CD4-positive, alpha-beta T cell (primary cell): ENCODE data around the gene ASMT. TPM values are rescaled to one million over a fixed set of nuclear protein-coding genes. Genes with fewer than 3 reads are reported as not detected.

Source experiments
- ATAC-seq: fragments of 200-7000 bp; cut with Tn5 transposase; one replicate; pipeline ENCODE4 v1.10.0; 2022; ENCODE audit warnings: mild to moderate bottlenecking; ENCODE audit not compliant: poor library complexity
- CTCF ChIA-PET: fragments of 350-600 bp; sonication (Branson Sonifier 250); formaldehyde crosslinking; loops from one replicate; lab custom pipeline; 2021; ENCODE audit warnings: antibody characterized with exemption, inconsistent platforms; lab: Charles Lee
- POLR2A ChIA-PET: fragments of 350-600 bp; sonication (Branson Sonifier 250); formaldehyde crosslinking; loops from one replicate; lab custom pipeline; 2021; ENCODE audit warnings: antibody characterized with exemption, inconsistent platforms; lab: Charles Lee
- DNase-seq, 14 experiments: peaks; one replicate each; pipeline ENCODE4 v3.0.0-alpha.2; 2013 to 2020; ENCODE audit warnings: mixed read lengths in 2 of 14
- H3K27ac ChIP-seq, 2 donors: one replicate each; pipeline versions ENCODE4 v1.5.1 to v1.7.0; 2013; ENCODE audit warnings: low read length in 2 of 2, low read depth in 1 of 2, mild to moderate bottlenecking in 1 of 2
- H3K27me3 ChIP-seq, 2 experiments: 1 replicate in 1 of 2; 2 replicates in 1 of 2; pipeline versions ENCODE4 v1.6.1 to v1.7.0; 2013; ENCODE audit warnings: low read length in 2 of 2, control low read depth in 1 of 2, mild to moderate bottlenecking in 1 of 2, moderate library complexity in 1 of 2; ENCODE audit not compliant: insufficient read depth in 2 of 2, control insufficient read depth in 1 of 2
- H3K36me3 ChIP-seq: one replicate; pipeline ENCODE4 v1.6.1; 2013; ENCODE audit warnings: low read length, control low read depth; ENCODE audit not compliant: insufficient read depth
- H3K4me1 ChIP-seq: one replicate; pipeline ENCODE4 v1.6.1; 2013; ENCODE audit warnings: low read length, control low read depth; ENCODE audit not compliant: insufficient read depth
- H3K4me3 ChIP-seq: one replicate; pipeline ENCODE4 v1.5.1; 2013; ENCODE audit warnings: mild to moderate bottlenecking, low read length, moderate library complexity
- H3K9me3 ChIP-seq, 2 experiments: 1 replicate in 1 of 2; 2 replicates in 1 of 2; pipeline versions ENCODE4 v1.6.1 to v1.7.0; 2013; ENCODE audit warnings: low read length in 2 of 2, mild to moderate bottlenecking in 2 of 2, control low read depth in 1 of 2, moderate library complexity in 1 of 2; ENCODE audit not compliant: control insufficient read depth in 1 of 2, insufficient read depth in 1 of 2
- H3K27ac Mint-ChIP-seq: one replicate; pipeline ENCODE4 v1.8.0; 2020; ENCODE audit warnings: mixed read lengths
- H3K27me3 Mint-ChIP-seq: one replicate; pipeline ENCODE4 v1.8.0; 2021; ENCODE audit warnings: mixed read lengths
- H3K36me3 Mint-ChIP-seq: one replicate; pipeline ENCODE4 v1.8.0; 2021; ENCODE audit warnings: low read depth, mixed read lengths
- H3K4me1 Mint-ChIP-seq: one replicate; pipeline ENCODE4 v1.8.0; 2021; ENCODE audit warnings: low read depth, mixed read lengths
- H3K4me3 Mint-ChIP-seq: one replicate; pipeline ENCODE4 v1.8.0; 2020; ENCODE audit warnings: mild to moderate bottlenecking, mixed read lengths
- H3K9me3 Mint-ChIP-seq: one replicate; pipeline ENCODE4 v1.8.0; 2020; ENCODE audit warnings: mixed read lengths
- CTCF ChIP-seq: fragments of 200-600 bp; IDR thresholded peaks from one replicate; pipeline ENCODE4 v1.8.0; 2022; ENCODE audit warnings: antibody characterized with exemption, mild to moderate bottlenecking
- intact Hi-C, 2 experiments: fragments of 100-400 bp; cut with DNase I in 1 of 2; cut with micrococcal nuclease in 1 of 2; formaldehyde crosslinking; loops; one replicate each; pipeline versions ENCODE4 v1.15.1 to v1.9.0; 2023 to 2025; cut with DNase I, micrococcal nuclease
- total RNA-seq, 174 experiments: library from RNA in 2 of 174; stranded (reverse) in 2 of 174; gene quantifications; one replicate each; pipeline ENCODE4 v1.2.3 and lab custom pipeline; 2021 to 2026

Gene ASMT
- total RNA-seq, 2 experiments from 2014 or later, result 0.36 to 0.50 TPM

GRCh38 chrX:1592470-1593142, 22.3 kb upstream of the ASMT start:
- Mint-ChIP-seq H3K27ac (peak overlapping the region; percentile 90), H3K36me3 (peaks cover 56% of the 10 kb centered on the region), H3K9me3 (no peaks in the 10 kb centered on the region), H3K4me1 (peaks cover 36% of the 10 kb centered on the region), H3K27me3 (no peaks in the 10 kb centered on the region), H3K4me3 (peak overlapping the region; percentile 94)
- no peak for TF ChIP-seq CTCF
- POLR2A ChIA-PET, result no interaction called here
- CTCF ChIA-PET, result no interaction called here
- Histone ChIP-seq H3K4me1 (peaks cover 50% of the 10 kb centered on the region), H3K27ac (peak overlapping the region; percentile 53 to 55), H3K9me3 (no peaks in the 10 kb centered on the region), H3K4me3 (peak overlapping the region; percentile 80), H3K27me3 (no peaks in the 10 kb centered on the region), H3K36me3 (peaks cover 44% of the 10 kb centered on the region)
- ATAC-seq (no peak), DNase-seq (peak in 4 of 14 experiments; percentile 6 to 41 (median 28))
- intact Hi-C loops, result loop anchor here (2.0 to 10.0 kb wide), 4 partner anchors 200 to 1015 kb away; partner anchors contain the start of gene SLC25A6 (in 2 of the 2)

DNA sequence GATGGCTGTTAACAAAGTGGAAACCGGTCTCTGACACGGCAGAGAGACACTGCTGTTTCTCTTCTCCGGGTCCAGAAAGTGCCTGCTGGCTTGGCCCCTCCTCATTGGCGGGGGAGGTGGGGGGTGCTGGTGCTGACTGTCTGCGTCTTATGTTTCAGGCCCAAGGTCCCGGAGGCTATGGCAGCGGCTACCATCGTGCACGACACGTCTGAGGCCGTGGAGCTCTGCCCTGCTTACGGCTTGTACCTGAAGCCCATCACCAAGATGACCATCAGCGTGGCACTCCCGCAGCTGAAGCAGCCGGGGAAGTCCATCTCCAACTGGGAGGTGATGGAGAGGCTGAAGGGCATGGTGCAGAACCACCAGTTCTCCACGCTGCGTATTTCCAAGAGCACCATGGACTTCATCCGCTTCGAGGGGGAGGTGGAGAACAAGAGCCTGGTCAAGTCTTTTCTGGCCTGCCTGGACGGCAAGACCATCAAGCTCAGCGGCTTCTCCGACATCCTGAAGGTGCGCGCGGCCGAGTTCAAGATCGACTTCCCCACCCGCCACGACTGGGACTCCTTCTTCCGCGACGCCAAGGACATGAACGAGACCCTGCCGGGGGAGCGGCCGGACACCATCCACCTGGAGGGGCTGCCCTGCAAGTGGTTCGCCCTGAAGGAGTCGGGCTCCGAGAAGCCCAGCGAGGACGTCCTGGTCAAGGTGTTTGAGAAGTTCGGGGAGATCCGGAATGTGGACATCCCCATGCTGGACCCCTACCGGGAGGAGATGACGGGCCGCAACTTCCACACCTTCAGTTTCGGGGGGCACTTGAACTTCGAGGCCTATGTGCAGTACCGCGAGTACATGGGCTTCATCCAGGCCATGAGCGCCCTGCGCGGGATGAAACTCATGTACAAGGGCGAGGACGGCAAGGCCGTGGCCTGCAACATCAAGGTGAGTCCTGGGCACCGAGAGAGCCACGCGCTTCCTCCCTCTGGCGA, 21.3 kb upstream of the ASMT start:
- peak overlapping the region; percentile 90 for H3K27ac Mint-ChIP-seq
- ChIA-PET POLR2A (no interaction called here), CTCF (no interaction called here)
- no peaks in the 10 kb centered on the region for H3K27me3 Mint-ChIP-seq
- peaks cover 36% of the 10 kb centered on the region for H3K4me1 Mint-ChIP-seq
- ATAC-seq, result no peak
- intact Hi-C loops, result loop anchor here (2.0 to 10.0 kb wide), 4 partner anchors 201 to 1014 kb away; partner anchors contain the start of gene SLC25A6 (in 2 of the 2)
- Histone ChIP-seq H3K27me3 (no peaks in the 10 kb centered on the region), H3K4me3 (peak overlapping the region; percentile 80), H3K27ac (peak overlapping the region in 1 of 2 donors; percentile 53), H3K9me3 (no peaks in the 10 kb centered on the region), H3K4me1 (peaks cover 50% of the 10 kb centered on the region), H3K36me3 (peaks cover 54% of the 10 kb centered on the region)
- no peak for TF ChIP-seq CTCF
- no peak for DNase-seq
- H3K36me3 Mint-ChIP-seq, result peaks cover 66% of the 10 kb centered on the region
- H3K4me3 Mint-ChIP-seq, result peak overlapping the region; percentile 94
- no peaks in the 10 kb centered on the region for H3K9me3 Mint-ChIP-seq

DNA sequence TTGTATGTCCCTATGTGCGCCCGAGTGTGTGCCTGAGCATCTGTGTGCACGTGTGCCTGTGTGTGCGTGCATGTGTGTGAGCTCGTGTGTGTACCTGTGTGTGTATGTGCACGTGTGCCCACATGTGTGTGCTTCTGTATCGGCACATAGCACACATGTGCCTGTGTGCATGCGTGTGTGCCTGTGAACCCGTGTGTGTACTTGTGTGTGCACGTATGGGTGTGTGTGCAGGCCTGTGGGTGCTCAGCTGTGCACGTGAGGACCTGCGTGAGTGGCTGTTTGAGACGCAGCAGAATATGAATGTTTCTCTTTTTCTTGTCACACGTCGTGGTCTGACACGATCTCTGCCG, 19.2 kb upstream of the ASMT start:
- no peak overlapping the region for H3K27ac Mint-ChIP-seq
- Histone ChIP-seq H3K9me3 (peaks cover 0 to 6% of the 10 kb centered on the region in 2 experiments), H3K27ac (no peak overlapping the region), H3K27me3 (no peaks in the 10 kb centered on the region), H3K4me3 (no peak overlapping the region), H3K36me3 (peaks cover 75% of the 10 kb centered on the region), H3K4me1 (peaks cover 50% of the 10 kb centered on the region)
- H3K36me3 Mint-ChIP-seq, result peaks cover 86% of the 10 kb centered on the region
- H3K27me3 Mint-ChIP-seq, result no peaks in the 10 kb centered on the region
- no peak for ATAC-seq
- no peak for DNase-seq
- intact Hi-C loops, result loop anchor here in 1 of 2 experiments (10.0 kb wide), 1 partner anchor 351 kb away; no protein-coding TSS in a partner anchor
- POLR2A ChIA-PET, result no interaction called here
- no peaks in the 10 kb centered on the region for H3K9me3 Mint-ChIP-seq
- CTCF ChIA-PET, result no interaction called here
- peaks cover 27% of the 10 kb centered on the region for H3K4me1 Mint-ChIP-seq
- peak overlapping the region; percentile 45 for H3K4me3 Mint-ChIP-seq
- TF ChIP-seq CTCF, result no peak
